ENCODE data around the gene ZNF423. TPM values are rescaled to one million over a fixed set of nuclear protein-coding genes. Genes with fewer than 3 reads are reported as not detected.

Gene ZNF423
- total and polyA plus RNA-seq, 9 of the 15 experiments (the other 6 are each of a cell fraction or from before 2014, with no cell fraction given) = not detected

DNA sequence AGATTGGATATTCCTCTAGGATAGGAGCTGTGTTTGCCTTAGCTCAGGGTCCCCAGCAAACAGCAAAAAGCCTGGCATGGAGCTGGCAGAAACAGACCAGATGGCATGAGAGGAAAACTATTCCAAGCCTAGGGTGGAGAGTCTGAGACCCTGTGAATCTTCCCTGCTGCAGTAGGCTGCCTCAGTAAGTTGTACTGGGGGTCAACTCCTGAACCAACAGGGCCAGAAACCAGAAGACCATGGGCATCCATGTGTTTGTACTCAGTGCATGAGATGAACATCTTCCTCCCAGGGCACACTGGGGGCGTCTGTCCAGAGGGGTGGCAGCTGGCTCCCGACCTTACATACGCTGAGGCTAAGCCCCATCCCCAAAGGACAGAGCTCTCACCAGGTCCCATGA is 267.9 kb downstream of the ZNF423 start (continued):
- TF ChIP-seq, protein P1, sequence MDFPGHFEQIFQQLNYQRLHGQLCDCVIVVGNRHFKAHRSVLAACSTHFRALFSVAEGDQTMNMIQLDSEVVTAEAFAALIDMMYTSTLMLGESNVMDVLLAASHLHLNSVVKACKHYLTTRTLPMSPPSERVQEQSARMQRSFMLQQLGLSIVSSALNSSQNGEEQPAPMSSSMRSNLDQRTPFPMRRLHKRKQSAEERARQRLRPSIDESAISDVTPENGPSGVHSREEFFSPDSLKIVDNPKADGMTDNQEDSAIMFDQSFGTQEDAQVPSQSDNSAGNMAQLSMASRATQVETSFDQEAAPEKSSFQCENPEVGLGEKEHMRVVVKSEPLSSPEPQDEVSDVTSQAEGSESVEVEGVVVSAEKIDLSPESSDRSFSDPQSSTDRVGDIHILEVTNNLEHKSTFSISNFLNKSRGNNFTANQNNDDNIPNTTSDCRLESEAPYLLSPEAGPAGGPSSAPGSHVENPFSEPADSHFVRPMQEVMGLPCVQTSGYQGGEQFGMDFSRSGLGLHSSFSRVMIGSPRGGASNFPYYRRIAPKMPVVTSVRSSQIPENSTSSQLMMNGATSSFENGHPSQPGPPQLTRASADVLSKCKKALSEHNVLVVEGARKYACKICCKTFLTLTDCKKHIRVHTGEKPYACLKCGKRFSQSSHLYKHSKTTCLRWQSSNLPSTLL (IDR thresholded peaks at IDR 0.05) = no peak
- TF ChIP-seq MNT (conservative IDR thresholded peaks at IDR 0.05) = no peak

DNA sequence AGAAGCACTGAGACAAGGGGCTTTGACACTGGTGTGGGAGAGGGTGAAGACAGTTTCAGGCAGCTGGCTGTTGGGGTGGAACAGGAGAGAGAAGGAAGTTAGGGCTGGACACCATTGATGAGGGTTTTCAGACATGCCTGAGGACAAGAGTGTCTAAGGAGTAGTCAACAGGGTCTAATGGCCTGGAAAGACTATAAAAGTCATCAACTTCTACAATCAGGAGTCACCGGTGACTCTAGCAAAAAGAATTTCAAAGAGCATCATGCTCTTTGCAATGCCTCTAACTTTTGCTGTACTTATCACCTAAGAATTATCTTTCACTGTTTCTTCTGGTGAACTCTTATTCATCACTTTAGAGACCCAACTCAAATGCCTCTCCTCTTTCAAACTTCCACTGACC is 268.4 kb downstream of the ZNF423 start:
- Histone ChIP-seq H3K27me3 (ENCODE audit: control insufficient read depth in 2 of 2, insufficient read depth in 2 of 2, low read length in 2 of 2) (peaks cover 18 to 46% of the 10 kb centered on the region in 2 experiments; a peak in 4 of 5 replicates), H3K27ac (ENCODE audit: extremely low read depth, low read depth, low read length) (no peak overlapping the region), H3K4me1 (replicated peaks in 1 of 2; ENCODE audit: control insufficient read depth in 2 of 2, insufficient read depth in 2 of 2, low read length in 2 of 2) (no peaks in the 10 kb centered on the region), H3K9ac (ENCODE audit: insufficient read depth in 1 of 2, low read depth in 2 of 2, low read length in 2 of 2) (no peak overlapping the region), H3K4me3 (no peak overlapping the region), H3K9me3 (replicated peaks; ENCODE audit: control insufficient read depth, insufficient read depth, low read depth, low read length) (no peaks in the 10 kb centered on the region), H3K9me1 (ENCODE audit: control insufficient read depth, insufficient read depth, low read length) (no peaks in the 10 kb centered on the region), H4K20me1 (replicated peaks; ENCODE audit: control insufficient read depth, insufficient read depth, low read length) (0 out of 2 replicates have a peak, but pooled peaks cover under 1% of the 10 kb centered on the region), H3K4me2 (ENCODE audit: insufficient read depth, low read length) (no peak overlapping the region), H3K36me3 (ENCODE audit: control insufficient read depth, insufficient read depth, low read length) (no peaks in the 10 kb centered on the region), H2AFZ (ENCODE audit: low read depth, low read length) (no peak overlapping the region), H3K79me2 (ENCODE audit: control insufficient read depth, insufficient read depth, low read length) (no peaks in the 10 kb centered on the region)
- FAIRE-seq (no peak), DNase-seq (ENCODE audit: extremely low read depth in 1 of 4, low spot score in 3 of 4) (no peak), ATAC-seq (no peak)
- 0% methylated on average over 1 of the region's 1 CpG for WGBS (ENCODE audit: insufficient coverage, low coverage, missing lambda C conversion rate)
- BruUV-seq (replicated peaks) = no TSS peak
- in situ Hi-C loops (cut with MboI) = no loop called here
- intact Hi-C loops (cut with micrococcal nuclease) = no loop called here
- POLR2A ChIA-PET = no interaction called here
- CTCF ChIA-PET (ENCODE audit: low intra/inter-chr PET ratio) = no interaction called here
- TF ChIP-seq XRCC3 (IDR thresholded peaks at IDR 0.05) (no peak), RUNX1 (IDR thresholded peaks at IDR 0.05; ENCODE audit: low read depth) (no peak), MAZ (CRISPR knock-in tag; conservative IDR thresholded peaks at IDR 0.05 in 1 of 2, IDR thresholded peaks at IDR 0.05 in 1 of 2) (no peak), ZBTB49 (CRISPR knock-in tag; IDR thresholded peaks at IDR 0.05; ENCODE audit: borderline replicate concordance) (no peak), NRF1 (conservative IDR thresholded peaks at IDR 0.05 in 1 of 2, IDR thresholded peaks at IDR 0.05 in 1 of 2) (no peak), ZBTB11 (CRISPR knock-in tag; IDR thresholded peaks at IDR 0.05) (no peak), POLR2AphosphoS2 (IDR thresholded peaks at IDR 0.05; ENCODE audit: low read length) (no peak)
